K562 (cell line): ENCODE results near the gene LONRF3. TPM values are rescaled to one million over a fixed set of nuclear protein-coding genes. Genes with fewer than 3 reads are reported as not detected.
"Not testable (repeated sequence)": the region's sequence is repeated elsewhere in the genome, so short reads cannot be mapped to it uniquely, and the experiment has no call there.

Experiments
- ATAC-seq: fragments of 200-7000 bp; cut with Tn5 transposase; 3 replicates; pipeline ENCODE4 v1.9.1; 2020; ENCODE audit warnings: moderate library complexity
- BruUV-seq: library from RNA; stranded (reverse); fragments of 400-500 nt; replicated peaks from 2 replicates; lab custom pipeline; 2021; lab: Mats Ljungman, UMichigan
- CTCF ChIA-PET: fragments of 300-600 bp; formaldehyde crosslinking; extraction: SDS; loops from one replicate; lab custom pipeline; 2021; ENCODE audit warnings: low intra/inter-chr PET ratio; lab: Yijun Ruan, JAX
- POLR2A ChIA-PET: fragments of 300-600, 350-650 bp; sonication (Branson Sonifier 250); formaldehyde crosslinking; extraction: SDS; loops from one replicate; lab custom pipeline; 2021; ENCODE audit warnings: antibody characterized with exemption, inconsistent platforms; lab: Yijun Ruan, JAX
- DNase-seq, 4 experiments: peaks; one replicate each; pipeline versions ENCODE4 v3.0.0 to v3.0.0-alpha.2; 2011 to 2018; ENCODE audit warnings: low spot score in 3 of 4, mixed read lengths in 3 of 4; ENCODE audit errors: extremely low read depth in 1 of 4
- FAIRE-seq: peaks from 2 replicates; lab custom pipeline; 2011; peaks lifted over from hg19 to GRCh38; lab: Jason Lieb, UNC
- H2AFZ ChIP-seq: 2 replicates; pipeline ENCODE4 v1.6.0; 2011; ENCODE audit warnings: low read depth, low read length, control low read depth, inconsistent platforms
- H3K27ac ChIP-seq: fragments of 200-600 bp; 3 replicates; pipeline ENCODE4 v1.8.0; 2011; ENCODE audit warnings: low read depth, mild to moderate bottlenecking, control low read depth, inconsistent platforms, low read length, moderate library complexity, mixed read lengths; ENCODE audit errors: extremely low read depth
- H3K27me3 ChIP-seq, 2 experiments: fragments of 300-600 bp in 1 of 2; 2 replicates in 1 of 2; 3 replicates in 1 of 2; pipeline versions ENCODE4 v1.6.0 to v1.8.0; 2011; ENCODE audit warnings: inconsistent platforms in 2 of 2, low read length in 2 of 2, mild to moderate bottlenecking in 1 of 2, mixed read lengths in 1 of 2, moderate library complexity in 1 of 2; ENCODE audit not compliant: control insufficient read depth in 2 of 2, insufficient read depth in 2 of 2
- H3K36me3 ChIP-seq: fragments of 300-600 bp; 3 replicates; pipeline ENCODE4 v1.8.0; 2011; ENCODE audit warnings: mild to moderate bottlenecking, low read length, inconsistent platforms; ENCODE audit not compliant: control insufficient read depth, insufficient read depth
- H3K4me1 ChIP-seq, 2 experiments: fragments of 200-600 bp in 1 of 2; replicated peaks in 1 of 2; 2 replicates in 1 of 2; 3 replicates in 1 of 2; pipeline versions ENCODE4 v1.5.1 to v1.8.0; 2011; ENCODE audit warnings: inconsistent platforms in 2 of 2, low read length in 2 of 2, mild to moderate bottlenecking in 1 of 2, mixed read lengths in 1 of 2, moderate library complexity in 1 of 2; ENCODE audit not compliant: control insufficient read depth in 2 of 2, insufficient read depth in 2 of 2
- H3K4me2 ChIP-seq: 2 replicates; pipeline ENCODE4 v1.6.1; 2011; ENCODE audit warnings: low read length, control low read depth, inconsistent platforms, mixed read lengths; ENCODE audit not compliant: insufficient read depth
- H3K4me3 ChIP-seq: fragments of 200-600 bp; sonication (generic), shearing (Covaris generic); 2 replicates; pipeline ENCODE4 v1.5.1; 2016; ENCODE audit warnings: control low read depth, inconsistent platforms
- H3K79me2 ChIP-seq: fragments of 200-600 bp; 3 replicates; pipeline ENCODE4 v1.8.0; 2011; ENCODE audit warnings: low read length, inconsistent platforms; ENCODE audit not compliant: control insufficient read depth, insufficient read depth
- H3K9ac ChIP-seq, 2 experiments: 2 replicates each; pipeline versions ENCODE4 v1.6.0 to v1.6.1; 2011; ENCODE audit warnings: low read depth in 2 of 2, low read length in 2 of 2, control low read depth in 1 of 2, inconsistent platforms in 1 of 2, mild to moderate bottlenecking in 1 of 2, mixed read lengths in 1 of 2; ENCODE audit not compliant: insufficient read depth in 1 of 2
- H3K9me1 ChIP-seq: one replicate; pipeline ENCODE4 v1.6.0; 2011; ENCODE audit warnings: inconsistent platforms, mild to moderate bottlenecking, low read length, moderate library complexity; ENCODE audit not compliant: control insufficient read depth, insufficient read depth
- H3K9me3 ChIP-seq: replicated peaks from 2 replicates; pipeline ENCODE4 v1.5.1; 2011; ENCODE audit warnings: low read depth, low read length, inconsistent platforms; ENCODE audit not compliant: control insufficient read depth, insufficient read depth
- H4K20me1 ChIP-seq: replicated peaks from 2 replicates; pipeline ENCODE4 v1.6.1; 2011; ENCODE audit warnings: low read length, inconsistent platforms, mixed read lengths; ENCODE audit not compliant: control insufficient read depth, insufficient read depth
- CEBPB ChIP-seq: fragments of 450-650 bp; IDR thresholded peaks from 2 replicates; pipeline ENCODE4 v1.6.1; 2016; ENCODE audit warnings: missing genetic modification characterization, missing compliant biosample characterization
- YBX1 ChIP-seq: fragments of 450-650 bp; IDR thresholded peaks from 2 replicates; pipeline ENCODE4 v1.7.1; 2016; ENCODE audit warnings: mild to moderate bottlenecking
- WGBS: fragments of 100-300 bp; shearing (Covaris generic); methylation state at CpG from one replicate; pipeline ENCODE4 v1.1.6; 2016; ENCODE audit warnings: low coverage, mixed read lengths; ENCODE audit not compliant: insufficient coverage; ENCODE audit errors: missing lambda C conversion rate; 5-methylcytosine and 5-hydroxymethylcytosine counted together
- in situ Hi-C: fragments of 300-500 bp; cut with MboI; formaldehyde crosslinking; loops from 4 replicates; pipeline ENCODE4 v1.15.0; 2018; ENCODE audit warnings: inconsistent platforms, mixed read lengths
- intact Hi-C: fragments of 100-400 bp; cut with micrococcal nuclease; formaldehyde crosslinking; loops from 2 replicates; pipeline ENCODE4 v1.14.2; 2022
- polyA plus RNA-seq, 8 experiments: library from polyadenylated mRNA; depleted of rRNA in 4 of 8; stranded (reverse) in 5 of 8; unstranded in 3 of 8; fragments of >200 nt; fragmentation: Nextera tagmentation in 2 of 8; fragmentation: Illumina TruSeq in 1 of 8; extraction: Ambion mirVana in 2 of 8; extraction: Trizol in 1 of 8; gene quantifications; 2 replicates each; pipeline versions ENCODE4 v1.2.1 to v1.2.3, GENCODE V29; 2011 to 2014; ENCODE audit warnings: inconsistent platforms in 1 of 8, missing spikeins in 1 of 8
- total RNA-seq, 7 experiments: library from RNA; depleted of rRNA in 6 of 7; stranded (reverse); fragments of >200 nt in 6 of 7; fragmentation: Illumina TruSeq in 2 of 7; extraction: Trizol in 2 of 7; gene quantifications; 2 replicates each; pipeline versions ENCODE4 v1.2.1 to v1.2.3, GENCODE V29; 2011 to 2021; ENCODE audit warnings: low replicate concordance in 1 of 7

Gene LONRF3
- total and polyA plus RNA-seq, 9 of the 15 experiments (the other 6 are each of a cell fraction or from before 2014, with no cell fraction given), result 1.3 to 22.0 (median 8.7) TPM

- Histone ChIP-seq H3K27ac (no peak overlapping the region), H3K4me1 (peaks cover 0 to 4% of the 10 kb centered on the region in 2 experiments; a peak in 2 of 5 replicates)
- DNase-seq (no peak), FAIRE-seq (no peak)
- CTCF ChIA-PET, result no interaction called here
- peak; percentile 55 for TF ChIP-seq CEBPB (tag)
- TF ChIP-seq YBX1, result no peak
- TF ChIP-seq, all 486 proteins: peak for 1
- in situ Hi-C loops, result no loop called here
- Histone ChIP-seq H3K9ac (no peak overlapping the region), H2AFZ (no peak overlapping the region), H3K9me3 (no peaks in the 10 kb centered on the region), H4K20me1 (no peaks in the 10 kb centered on the region), H3K79me2 (no peaks in the 10 kb centered on the region), H3K27me3 (no peaks in the 10 kb centered on the region), H3K4me3 (no peak overlapping the region), H3K36me3 (no peaks in the 10 kb centered on the region), H3K4me2 (no peak overlapping the region), H3K9me1 (no peaks in the 10 kb centered on the region)
- POLR2A ChIA-PET, result no interaction called here
- 11% methylated on average over 1 of the region's 1 CpG for WGBS
- ATAC-seq, result no peak
- no TSS peak for BruUV-seq
- intact Hi-C loops, result no loop called here
These were observed 54.4 kb downstream of the LONRF3 start for GRCh38 chrX:119028733-119029330.

- H3K9me1 ChIP-seq, in situ Hi-C loops, H3K79me2 ChIP-seq, H3K9me3 ChIP-seq, POLR2A ChIA-PET, H3K9ac ChIP-seq, BruUV-seq, H2AFZ ChIP-seq, H4K20me1 ChIP-seq, H3K4me2 ChIP-seq, ATAC-seq, H3K4me3 ChIP-seq, H3K27ac ChIP-seq, FAIRE-seq, intact Hi-C loops, H3K36me3 ChIP-seq, DNase-seq, H3K27me3 ChIP-seq, H3K4me1 ChIP-seq, CTCF ChIA-PET: not testable (repeated sequence)
- WGBS, result 31% methylated on average over 6 of the region's 10 CpGs
These were observed 55.2 kb downstream of the LONRF3 start for GRCh38 chrX:119029656-119030055.
